Measurements from ENCODE around the gene PHF2.

PHF2 gene

GRCh38 chr9:93620881-93621820 lies 44.8 kb downstream of the PHF2 start:
- Histone ChIP-seq H3K27ac (ENCODE audit: low read depth, low read length) (no peak overlapping the region), H3K27me3 (ENCODE audit: low read length) (no peaks in the 10 kb centered on the region), H3K9me3 (ENCODE audit: insufficient read depth, low read length) (no peaks in the 10 kb centered on the region), H4K20me1 (ENCODE audit: low read depth, low read length) (no peaks in the 10 kb centered on the region), H3K4me3 (ENCODE audit: insufficient read depth, low read length, poor library complexity, severe bottlenecking) (no peak overlapping the region), H3K9me2 (replicated peaks; ENCODE audit: insufficient read depth, low read length) (no peaks in the 10 kb centered on the region), H3F3A (ENCODE audit: insufficient read depth) (no peaks in the 10 kb centered on the region), H3K4me2 (ENCODE audit: low read depth, low read length, poor library complexity, severe bottlenecking) (no peak overlapping the region), H3K36me3 (ENCODE audit: low read length) (no peaks in the 10 kb centered on the region), H3K9ac (ENCODE audit: low read length) (no peak overlapping the region), H2AFZ (ENCODE audit: low read depth, low read length, severe bottlenecking) (no peak overlapping the region), H3K79me2 (ENCODE audit: insufficient read depth, low read length) (no peaks in the 10 kb centered on the region)
- TF ChIP-seq CTCF (IDR thresholded peaks at IDR 0.05; ENCODE audit: insufficient read depth, low read length, poor library complexity, severe bottlenecking) = no peak

GRCh38 chr9:93621922-93622321 lies 45.5 kb downstream of the PHF2 start:
- no peaks in the 10 kb centered on the region for H3K36me3 ChIP-seq (ENCODE audit: low read length)
- H3F3A ChIP-seq (ENCODE audit: insufficient read depth) = no peaks in the 10 kb centered on the region
- H3K9ac ChIP-seq (ENCODE audit: low read length) = no peak overlapping the region

GRCh38 chr9:93622691-93623090 lies 46.3 kb downstream of the PHF2 start:
- Histone ChIP-seq H3K9ac (ENCODE audit: low read length) (no peak overlapping the region), H3K27me3 (ENCODE audit: low read length) (no peaks in the 10 kb centered on the region), H3K36me3 (ENCODE audit: low read length) (no peaks in the 10 kb centered on the region), H3F3A (ENCODE audit: insufficient read depth) (no peaks in the 10 kb centered on the region), H3K9me2 (replicated peaks; ENCODE audit: insufficient read depth, low read length) (no peaks in the 10 kb centered on the region), H4K20me1 (ENCODE audit: low read depth, low read length) (no peaks in the 10 kb centered on the region), H2AFZ (ENCODE audit: low read depth, low read length, severe bottlenecking) (no peak overlapping the region), H3K9me3 (ENCODE audit: insufficient read depth, low read length) (no peaks in the 10 kb centered on the region), H3K27ac (ENCODE audit: low read depth, low read length) (no peak overlapping the region), H3K4me3 (ENCODE audit: insufficient read depth, low read length, poor library complexity, severe bottlenecking) (no peak overlapping the region), H3K79me2 (ENCODE audit: insufficient read depth, low read length) (no peaks in the 10 kb centered on the region), H3K4me2 (ENCODE audit: low read depth, low read length, poor library complexity, severe bottlenecking) (no peak overlapping the region)
- no peak for TF ChIP-seq CTCF (IDR thresholded peaks at IDR 0.05; ENCODE audit: insufficient read depth, low read length, poor library complexity, severe bottlenecking)
- no peak for TF ChIP-seq EZH2phosphoT487 (conservative IDR thresholded peaks at IDR 0.05; ENCODE audit: low read length)

More at GRCh38 chr9:93621922-93622321, 45.5 kb downstream of the PHF2 start:
- no peaks in the 10 kb centered on the region for H3K27me3 ChIP-seq (ENCODE audit: low read length)
- no peaks in the 10 kb centered on the region for H3K9me3 ChIP-seq (ENCODE audit: insufficient read depth, low read length)
- H3K79me2 ChIP-seq (ENCODE audit: insufficient read depth, low read length) = no peaks in the 10 kb centered on the region
- no peak overlapping the region for H3K27ac ChIP-seq (ENCODE audit: low read depth, low read length)
- H4K20me1 ChIP-seq (ENCODE audit: low read depth, low read length) = no peaks in the 10 kb centered on the region
- no peaks in the 10 kb centered on the region for H3K9me2 ChIP-seq (replicated peaks; ENCODE audit: insufficient read depth, low read length)
- no peak overlapping the region for H3K4me3 ChIP-seq (ENCODE audit: insufficient read depth, low read length, poor library complexity, severe bottlenecking)
- no peak overlapping the region for H3K4me2 ChIP-seq (ENCODE audit: low read depth, low read length, poor library complexity, severe bottlenecking)
- H2AFZ ChIP-seq (ENCODE audit: low read depth, low read length, severe bottlenecking) = no peak overlapping the region
- TF ChIP-seq EZH2phosphoT487 (conservative IDR thresholded peaks at IDR 0.05; ENCODE audit: low read length) (no peak), CTCF (IDR thresholded peaks at IDR 0.05; ENCODE audit: insufficient read depth, low read length, poor library complexity, severe bottlenecking) (no peak)

Data from SU-DHL-6 (cell line).